MM.1S (cell line): ENCODE measurements around the gene MRPS15.

Experiments used
- EZH2 ChIP-seq: fragments of 300-600 bp; sonication (generic); optimal IDR thresholded peaks from 2 replicates; pipeline ENCODE3; 2017; ENCODE audit warnings: low read depth, mild to moderate bottlenecking, antibody characterized with exemption, low read length, mixed read lengths
- EZH2phosphoT487 ChIP-seq: fragments of 300-600 bp; sonication (generic); IDR thresholded peaks from 2 replicates; pipeline ENCODE4 v1.6.1; 2018; ENCODE audit warnings: antibody characterized with exemption, low read length
- TF ChIP-seq, protein P1 (sequence below): fragments of 300-600 bp; sonication (generic); IDR thresholded peaks from 2 replicates; pipeline ENCODE4 v1.5.1; 2016; ENCODE audit warnings: antibody characterized with exemption, low read length, mixed read lengths

GRCh38 chr1:36453051-36453450 is 11.1 kb downstream of the MRPS15 start:
- TF ChIP-seq EZH2phosphoT487, result no peak
- TF ChIP-seq, protein P1, sequence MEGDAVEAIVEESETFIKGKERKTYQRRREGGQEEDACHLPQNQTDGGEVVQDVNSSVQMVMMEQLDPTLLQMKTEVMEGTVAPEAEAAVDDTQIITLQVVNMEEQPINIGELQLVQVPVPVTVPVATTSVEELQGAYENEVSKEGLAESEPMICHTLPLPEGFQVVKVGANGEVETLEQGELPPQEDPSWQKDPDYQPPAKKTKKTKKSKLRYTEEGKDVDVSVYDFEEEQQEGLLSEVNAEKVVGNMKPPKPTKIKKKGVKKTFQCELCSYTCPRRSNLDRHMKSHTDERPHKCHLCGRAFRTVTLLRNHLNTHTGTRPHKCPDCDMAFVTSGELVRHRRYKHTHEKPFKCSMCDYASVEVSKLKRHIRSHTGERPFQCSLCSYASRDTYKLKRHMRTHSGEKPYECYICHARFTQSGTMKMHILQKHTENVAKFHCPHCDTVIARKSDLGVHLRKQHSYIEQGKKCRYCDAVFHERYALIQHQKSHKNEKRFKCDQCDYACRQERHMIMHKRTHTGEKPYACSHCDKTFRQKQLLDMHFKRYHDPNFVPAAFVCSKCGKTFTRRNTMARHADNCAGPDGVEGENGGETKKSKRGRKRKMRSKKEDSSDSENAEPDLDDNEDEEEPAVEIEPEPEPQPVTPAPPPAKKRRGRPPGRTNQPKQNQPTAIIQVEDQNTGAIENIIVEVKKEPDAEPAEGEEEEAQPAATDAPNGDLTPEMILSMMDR, result no peak
- no peak for TF ChIP-seq EZH2
